ENCODE measurements around the gene MIPOL1. TPM values are rescaled to one million over a fixed set of nuclear protein-coding genes. Genes with fewer than 3 reads are reported as not detected.

Gene MIPOL1
- total RNA-seq, 1 donor from 2014 or later, result 24.8 TPM

- H3K9me3 ChIP-seq, result no peaks in the 10 kb centered on the region
- no peaks in the 10 kb centered on the region for H3K27me3 ChIP-seq
- H3K4me3 ChIP-seq, result no peak overlapping the region
- H3K27ac ChIP-seq, result no peak overlapping the region
- no peak for DNase-seq (ENCODE audit: extremely low spot score in 2 of 2)
- no peaks in the 10 kb centered on the region for H3K36me3 ChIP-seq
- intact Hi-C loops (cut with DNase I), result no loop called here
- peaks cover 10% of the 10 kb centered on the region for H3K4me1 ChIP-seq
- TF ChIP-seq, protein P1, sequence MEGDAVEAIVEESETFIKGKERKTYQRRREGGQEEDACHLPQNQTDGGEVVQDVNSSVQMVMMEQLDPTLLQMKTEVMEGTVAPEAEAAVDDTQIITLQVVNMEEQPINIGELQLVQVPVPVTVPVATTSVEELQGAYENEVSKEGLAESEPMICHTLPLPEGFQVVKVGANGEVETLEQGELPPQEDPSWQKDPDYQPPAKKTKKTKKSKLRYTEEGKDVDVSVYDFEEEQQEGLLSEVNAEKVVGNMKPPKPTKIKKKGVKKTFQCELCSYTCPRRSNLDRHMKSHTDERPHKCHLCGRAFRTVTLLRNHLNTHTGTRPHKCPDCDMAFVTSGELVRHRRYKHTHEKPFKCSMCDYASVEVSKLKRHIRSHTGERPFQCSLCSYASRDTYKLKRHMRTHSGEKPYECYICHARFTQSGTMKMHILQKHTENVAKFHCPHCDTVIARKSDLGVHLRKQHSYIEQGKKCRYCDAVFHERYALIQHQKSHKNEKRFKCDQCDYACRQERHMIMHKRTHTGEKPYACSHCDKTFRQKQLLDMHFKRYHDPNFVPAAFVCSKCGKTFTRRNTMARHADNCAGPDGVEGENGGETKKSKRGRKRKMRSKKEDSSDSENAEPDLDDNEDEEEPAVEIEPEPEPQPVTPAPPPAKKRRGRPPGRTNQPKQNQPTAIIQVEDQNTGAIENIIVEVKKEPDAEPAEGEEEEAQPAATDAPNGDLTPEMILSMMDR (IDR thresholded peaks at IDR 0.05), result no peak
- TF ChIP-seq POLR2A (IDR thresholded peaks at IDR 0.05), result no peak
- no peak for TF ChIP-seq POLR2AphosphoS5 (IDR thresholded peaks at IDR 0.05; ENCODE audit: insufficient read depth in 1 of 2, low read depth in 1 of 2)
These were observed 3.0 kb upstream of the MIPOL1 start for GRCh38 chr14:37194698-37195097.

GRCh38 chr14:37195327-37195726 lies 2.4 kb upstream of the MIPOL1 start:
- DNase-seq (ENCODE audit: extremely low spot score in 2 of 2), result no peak
- H3K36me3 ChIP-seq, result no peaks in the 10 kb centered on the region
- no peak overlapping the region for H3K27ac ChIP-seq
- no peak overlapping the region for H3K4me3 ChIP-seq
- H3K27me3 ChIP-seq, result no peaks in the 10 kb centered on the region
- intact Hi-C loops (cut with DNase I), result no loop called here
- no peaks in the 10 kb centered on the region for H3K9me3 ChIP-seq
- TF ChIP-seq, protein P1 (IDR thresholded peaks at IDR 0.05), result no peak
- TF ChIP-seq POLR2AphosphoS5 (IDR thresholded peaks at IDR 0.05; ENCODE audit: insufficient read depth in 1 of 2, low read depth in 1 of 2), result no peak
- no peak for TF ChIP-seq POLR2A (IDR thresholded peaks at IDR 0.05)
- peaks cover 10% of the 10 kb centered on the region for H3K4me1 ChIP-seq

DNA sequence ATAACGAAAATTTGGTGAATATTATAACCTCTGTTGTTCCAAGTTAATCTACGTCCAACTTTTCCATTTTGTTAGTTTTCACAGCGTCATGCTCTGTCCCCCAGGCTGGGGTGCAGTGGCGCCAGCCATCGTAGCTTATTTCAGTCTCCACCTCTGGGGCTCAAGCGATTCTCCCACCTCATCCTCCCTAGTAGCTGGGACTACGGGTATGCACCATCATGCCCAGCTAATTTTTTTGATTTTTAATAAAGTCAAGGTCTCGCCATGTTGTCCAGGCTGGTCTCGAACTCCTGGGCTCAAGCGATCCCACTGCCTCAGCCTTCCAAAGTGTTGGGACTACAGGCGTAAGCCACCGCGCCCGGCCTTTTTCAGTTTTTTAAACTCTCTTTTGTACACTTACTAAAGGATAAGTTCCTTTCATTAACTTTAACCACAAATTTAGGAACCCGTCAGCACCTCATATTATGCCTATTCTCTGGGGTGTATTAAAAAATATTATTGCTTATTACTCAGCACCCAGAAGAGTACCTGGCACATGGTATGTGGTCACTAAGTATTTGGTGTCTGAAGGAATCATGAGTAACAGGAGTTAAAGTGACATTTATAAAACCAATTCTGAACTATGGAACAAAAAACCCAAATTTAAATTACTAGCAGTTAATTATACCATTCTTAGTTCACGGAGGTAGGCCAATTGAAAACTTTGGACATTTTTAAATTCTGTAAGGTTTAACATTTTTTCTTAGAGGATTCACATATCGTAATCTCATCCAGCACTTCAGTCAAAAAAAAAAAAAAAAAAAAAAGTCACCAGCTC lies 925 bp upstream of the MIPOL1 start:
- Histone ChIP-seq H3K4me1 (peaks cover 10% of the 10 kb centered on the region), H3K27me3 (no peaks in the 10 kb centered on the region), H3K9me3 (no peaks in the 10 kb centered on the region), H3K27ac (peak overlapping the region; percentile 84), H3K36me3 (no peaks in the 10 kb centered on the region), H3K4me3 (peak overlapping the region; percentile 56 to 61)
- intact Hi-C loops (cut with DNase I), result no loop called here
- DNase-seq (ENCODE audit: extremely low spot score in 2 of 2), result no peak
- TF ChIP-seq POLR2A (IDR thresholded peaks at IDR 0.05) (no peak), POLR2AphosphoS5 (IDR thresholded peaks at IDR 0.05; ENCODE audit: insufficient read depth in 1 of 2, low read depth in 1 of 2) (no peak)
- TF ChIP-seq, protein P1 (IDR thresholded peaks at IDR 0.05), result no peak

- Histone ChIP-seq H3K36me3 (no peaks in the 10 kb centered on the region), H3K27ac (peak overlapping the region; percentile 84), H3K9me3 (no peaks in the 10 kb centered on the region), H3K4me3 (peak overlapping the region; percentile 56 to 61), H3K27me3 (no peaks in the 10 kb centered on the region), H3K4me1 (peaks cover 10% of the 10 kb centered on the region)
- intact Hi-C loops (cut with DNase I), result no loop called here
- TF ChIP-seq, protein P1 (IDR thresholded peaks at IDR 0.05), result no peak
- TF ChIP-seq POLR2A (IDR thresholded peaks at IDR 0.05) (no peak), POLR2AphosphoS5 (IDR thresholded peaks at IDR 0.05; ENCODE audit: insufficient read depth in 1 of 2, low read depth in 1 of 2) (no peak)
- DNase-seq (ENCODE audit: extremely low spot score in 2 of 2), result no peak
These were observed 499 bp downstream of the MIPOL1 start for GRCh38 chr14:37198273-37198598.

DNA sequence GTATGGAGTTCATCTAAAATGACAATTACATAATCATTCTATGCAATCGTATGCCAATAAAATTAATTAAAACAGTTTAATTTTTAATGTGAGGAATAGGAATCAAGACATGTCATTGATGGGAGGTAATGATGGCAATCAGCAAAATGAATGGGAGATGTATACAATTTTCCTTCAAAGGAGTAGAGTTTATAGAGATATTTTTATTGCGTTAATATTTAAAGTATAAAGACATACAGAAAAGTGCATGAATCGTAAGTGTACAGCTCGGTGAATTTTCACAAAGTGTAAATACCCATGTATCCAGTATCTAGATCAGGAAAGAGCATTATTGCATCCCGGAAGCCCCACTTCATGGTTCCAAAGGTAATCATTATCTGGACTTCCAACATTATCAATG lies 1.2 kb downstream of the MIPOL1 start:
- no peak for DNase-seq (ENCODE audit: extremely low spot score in 2 of 2)
- H3K9me3 ChIP-seq, result no peaks in the 10 kb centered on the region
- intact Hi-C loops (cut with DNase I), result no loop called here
- H3K36me3 ChIP-seq, result no peaks in the 10 kb centered on the region
- H3K4me3 ChIP-seq, result peak overlapping the region; percentile 56 to 61
- TF ChIP-seq POLR2A (IDR thresholded peaks at IDR 0.05) (no peak), POLR2AphosphoS5 (IDR thresholded peaks at IDR 0.05; ENCODE audit: insufficient read depth in 1 of 2, low read depth in 1 of 2) (no peak)
- TF ChIP-seq, protein P1 (IDR thresholded peaks at IDR 0.05), result no peak
- no peaks in the 10 kb centered on the region for H3K27me3 ChIP-seq
- peaks cover 10% of the 10 kb centered on the region for H3K4me1 ChIP-seq
- no peak overlapping the region for H3K27ac ChIP-seq

Measured in vagina (tissue), 2 donors.